GM12874 (cell line): ENCODE results near the gene WSB2.

ENCODE experiments used
- CTCF ChIP-seq: IDR thresholded peaks from 2 replicates; pipeline ENCODE4 v1.5.1; 2011; ENCODE audit warnings: low read depth, mild to moderate bottlenecking, control low read depth, low read length, moderate library complexity; ENCODE audit not compliant: insufficient read depth

Gene WSB2

GRCh38 chr12:118102070-118102469, 41.1 kb upstream of the WSB2 start:
- TF ChIP-seq CTCF: no peak

GRCh38 chr12:118101051-118101450, 40.1 kb upstream of the WSB2 start:
- TF ChIP-seq CTCF: no peak

- TF ChIP-seq CTCF: no peak
These were observed 38.1 kb upstream of the WSB2 start for GRCh38 chr12:118098911-118099671.

GRCh38 chr12:118098401-118098800, 37.4 kb upstream of the WSB2 start:
- no peak for TF ChIP-seq CTCF

- TF ChIP-seq CTCF: no peak
These were observed 33.1 kb upstream of the WSB2 start for GRCh38 chr12:118094039-118094438.

GRCh38 chr12:118089782-118090181, 28.8 kb upstream of the WSB2 start:
- no peak for TF ChIP-seq CTCF

GRCh38 chr12:118082161-118082560, 21.2 kb upstream of the WSB2 start:
- no peak for TF ChIP-seq CTCF
